Right cardiac atrium (tissue), 5 donors: Measurements from ENCODE around the gene KRTAP10-11. TPM values are rescaled to one million over a fixed set of nuclear protein-coding genes. Genes with fewer than 3 reads are reported as not detected.
"Not testable (repeated sequence)": the region's sequence is repeated elsewhere in the genome, so short reads cannot be mapped to it uniquely, and the experiment has no call there.

Experiments used
- ATAC-seq, 2 donors: fragments of 200-7000 bp; cut with Tn5 transposase; one replicate each; pipeline versions ENCODE4 v1.8.0 to v1.9.1; 2020; ENCODE audit warnings: moderate library complexity in 2 of 2, mild to moderate bottlenecking in 1 of 2
- DNase-seq, 3 donors: peaks; one replicate each; pipeline ENCODE4 v3.0.0-alpha.2; 2020
- H3K27ac ChIP-seq: one replicate; pipeline ENCODE4 v1.5.1; 2013; ENCODE audit warnings: mild to moderate bottlenecking, low read length, control low read depth, moderate library complexity
- H3K27me3 ChIP-seq: one replicate; pipeline ENCODE4 v1.6.1; 2013; ENCODE audit not compliant: control insufficient read depth, insufficient read depth
- H3K4me1 ChIP-seq: one replicate; pipeline ENCODE4 v1.6.1; 2013; ENCODE audit warnings: low read length; ENCODE audit not compliant: control insufficient read depth, insufficient read depth
- H3K4me3 ChIP-seq: one replicate; pipeline ENCODE4 v1.5.1; 2013; ENCODE audit warnings: low read length, control low read depth
- H3K9me3 ChIP-seq: one replicate; pipeline ENCODE4 v1.6.1; 2013; ENCODE audit warnings: low read length; ENCODE audit not compliant: control insufficient read depth
- WGBS: extraction: QIAGEN DNeasy Blood & Tissue Kit; methylation state at CpG from one replicate; pipeline ENCODE4 v1.1.7; 2013; 5-methylcytosine and 5-hydroxymethylcytosine counted together
- intact Hi-C, 4 donors: fragments of 100-400 bp; cut with DNase I; formaldehyde crosslinking; loops; one replicate each; pipeline versions ENCODE4 v1.11.0 to v1.14.0; 2022 to 2023
- long read RNA-seq, 4 donors: library from polyadenylated mRNA; unstranded; transcript quantifications; one replicate each; pipeline ENCODE4 v2.0.0, GENCODE V29; 2020 to 2021
- polyA plus RNA-seq: library from polyadenylated mRNA; stranded (reverse); fragments of 200-250 nt; gene quantifications from one replicate; pipeline ENCODE4 v1.2.3, GENCODE V29; 2013
- total RNA-seq, 4 donors: library from RNA; stranded (reverse); fragmentation: NEBNext Ultra II Directional; extraction: Animal tissue kit (Norgen Biotek cat#: 25700); gene quantifications; one replicate each; pipeline ENCODE4 v1.2.1, GENCODE V29; 2021
- donor health status: healthy with polysubstance abuse.
- donor health status: DM: no; HTN: yes; CAD: no.
- donor health status: DM: no; HTN: no; CAD: no.
- donor health status: DM: no; HTN: yes; CAD: no; lungs with severe emphysema.
- donor health status: DM: yes; HTN: yes; CAD: no.

The KRTAP10-11 gene
- total RNA-seq (not detected), polyA plus RNA-seq (not detected)
- long read RNA-seq, donor 1: 0 reads
- long read RNA-seq, donor 2: 0 reads
- long read RNA-seq, donor 3: 0 reads
- long read RNA-seq, donor 4: 0 reads

DNA sequence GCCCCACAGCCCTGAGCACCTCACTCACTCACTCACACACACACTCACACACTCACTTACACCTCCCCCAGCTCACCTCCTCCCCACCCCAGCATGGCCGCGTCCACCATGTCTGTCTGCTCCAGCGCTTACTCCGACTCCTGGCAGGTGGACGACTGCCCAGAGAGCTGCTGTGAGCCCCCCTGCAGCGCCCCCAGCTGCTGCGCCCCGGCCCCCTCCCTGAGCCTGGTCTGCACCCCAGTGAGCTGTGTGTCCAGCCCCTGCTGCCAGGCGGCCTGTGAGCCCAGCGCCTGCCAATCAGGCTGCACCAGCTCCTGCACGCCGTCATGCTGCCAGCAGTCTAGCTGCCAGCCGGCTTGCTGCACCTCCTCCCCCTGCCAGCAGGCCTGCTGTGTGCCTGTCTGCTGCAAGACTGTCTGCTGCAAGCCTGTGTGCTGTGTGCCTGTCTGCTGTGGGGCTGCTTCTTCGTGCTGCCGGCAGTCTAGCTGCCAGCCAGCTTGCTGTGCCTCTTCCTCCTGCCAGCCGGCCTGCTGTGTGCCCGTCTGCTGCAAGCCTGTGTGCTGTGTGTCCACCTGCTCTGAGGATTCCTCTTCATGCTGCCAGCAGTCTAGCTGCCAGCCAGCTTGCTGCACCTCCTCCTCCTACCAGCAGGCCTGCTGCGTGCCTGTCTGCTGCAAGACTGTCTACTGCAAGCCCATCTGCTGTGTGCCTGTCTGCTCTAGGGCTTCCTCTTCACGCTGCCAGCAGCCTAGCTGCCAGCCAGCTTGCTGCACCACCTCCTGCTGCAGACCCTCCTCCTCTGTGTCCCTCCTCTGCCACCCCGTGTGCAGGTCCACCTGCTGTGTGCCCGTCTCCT is at the start of gene KRTAP10-11:
Gene KRTAP10-11, plus strand, starts transcription at position 49 of the 856 bp plus-strand sequence. Its CDS starts 45 bp downstream, at position 94.
- H3K4me1 ChIP-seq, ATAC-seq, H3K27me3 ChIP-seq, H3K27ac ChIP-seq, DNase-seq, H3K9me3 ChIP-seq, H3K4me3 ChIP-seq, intact Hi-C loops: not testable (repeated sequence)
- 74% methylated on average over 21 of the region's 21 CpGs for WGBS

DNA sequence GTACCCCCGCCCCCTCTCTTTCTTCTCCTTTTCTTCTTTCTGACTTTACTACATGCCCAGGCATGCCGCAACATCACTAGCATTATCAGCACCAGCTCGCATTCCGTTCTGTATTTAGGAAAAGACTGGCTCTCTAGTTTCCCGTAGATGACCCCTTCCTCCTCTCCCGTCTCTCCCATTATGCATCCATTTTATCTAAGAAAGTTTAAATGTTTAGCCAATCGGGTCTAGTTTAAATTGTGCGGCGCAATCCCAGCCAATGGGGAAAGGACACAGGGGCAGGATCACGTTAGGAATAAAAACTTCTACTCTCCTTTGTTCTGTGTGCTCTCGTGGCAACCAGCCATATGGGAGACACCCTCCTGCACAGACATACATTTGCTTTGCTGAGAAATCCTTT is 48.2 kb upstream of the KRTAP10-11 start:
- Histone ChIP-seq H3K27me3 (no peaks in the 10 kb centered on the region), H3K9me3 (no peaks in the 10 kb centered on the region), H3K4me3 (no peak overlapping the region), H3K27ac (no peak overlapping the region), H3K4me1 (no peaks in the 10 kb centered on the region)
- intact Hi-C loops: no loop called here
- 62% methylated on average over 11 of the region's 11 CpGs for WGBS
- no peak for DNase-seq
- ATAC-seq: no peak

GRCh38 chr21:44599264-44600029 is 46.8 kb upstream of the KRTAP10-11 start:
- Histone ChIP-seq H3K4me1 (no peaks in the 10 kb centered on the region), H3K4me3 (no peak overlapping the region), H3K9me3 (no peaks in the 10 kb centered on the region), H3K27ac (no peak overlapping the region), H3K27me3 (no peaks in the 10 kb centered on the region)
- intact Hi-C loops: no loop called here
- ATAC-seq: no peak
- DNase-seq: no peak
- WGBS: 83% methylated on average over 8 of the region's 8 CpGs

DNA sequence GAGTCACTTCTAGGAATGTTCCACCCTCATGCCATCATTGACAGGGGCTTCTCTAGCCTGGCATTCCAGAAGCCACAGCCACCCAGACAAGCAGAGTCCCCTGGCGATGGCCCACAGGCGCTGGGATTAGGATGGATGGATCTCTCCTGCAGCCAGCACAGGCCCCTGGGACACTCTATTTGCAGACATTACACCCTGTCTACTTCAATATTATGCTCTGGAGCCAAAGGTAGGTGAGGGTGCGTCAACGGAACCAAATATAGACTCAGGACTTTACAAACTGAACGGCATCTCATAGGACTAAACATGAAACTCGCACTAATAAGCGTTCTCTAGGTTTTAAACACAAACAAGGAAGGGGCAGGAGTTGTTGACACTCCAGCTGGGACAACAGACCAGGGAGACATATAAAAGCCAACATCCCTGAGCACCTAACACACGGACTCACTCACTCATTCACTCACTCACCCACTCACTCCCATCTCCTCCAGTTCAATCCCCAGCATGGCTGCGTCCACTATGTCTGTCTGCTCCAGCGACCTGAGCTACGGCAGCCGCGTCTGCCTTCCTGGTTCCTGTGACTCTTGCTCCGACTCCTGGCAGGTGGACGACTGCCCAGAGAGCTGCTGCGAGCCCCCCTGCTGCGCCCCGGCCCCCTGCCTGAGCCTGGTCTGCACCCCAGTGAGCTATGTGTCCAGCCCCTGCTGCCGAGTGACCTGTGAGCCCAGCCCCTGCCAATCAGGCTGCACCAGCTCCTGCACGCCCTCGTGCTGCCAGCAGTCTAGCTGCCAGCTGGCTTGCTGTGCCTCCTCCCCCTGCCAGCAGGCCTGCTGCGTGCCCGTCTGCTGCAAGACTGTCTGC is 45.9 kb upstream of the KRTAP10-11 start, which contains the start of gene KRTAP10-7:
Gene KRTAP10-7, plus strand, starts transcription at position 480 of the 861 bp plus-strand sequence. Its CDS starts 25 bp downstream, at position 505.
- H3K27me3 ChIP-seq, H3K4me3 ChIP-seq, H3K4me1 ChIP-seq, ATAC-seq, H3K27ac ChIP-seq, intact Hi-C loops, DNase-seq, H3K9me3 ChIP-seq: not testable (repeated sequence)
- 69% methylated on average over 23 of the region's 23 CpGs for WGBS

DNA sequence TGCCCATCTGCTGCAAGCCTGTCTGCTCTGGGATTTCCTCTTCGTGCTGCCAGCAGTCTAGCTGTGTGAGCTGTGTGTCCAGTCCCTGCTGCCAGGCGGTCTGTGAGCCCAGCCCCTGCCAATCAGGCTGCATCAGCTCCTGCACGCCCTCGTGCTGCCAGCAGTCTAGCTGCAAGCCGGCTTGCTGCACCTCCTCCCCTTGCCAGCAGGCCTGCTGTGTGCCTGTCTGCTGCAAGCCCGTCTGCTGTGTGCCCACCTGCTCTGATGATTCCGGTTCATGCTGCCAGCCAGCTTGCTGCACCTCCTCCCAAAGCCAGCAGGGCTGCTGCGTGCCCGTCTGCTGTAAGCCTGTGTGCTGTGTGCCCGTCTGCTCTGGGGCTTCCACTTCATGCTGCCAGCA is 45.1 kb upstream of the KRTAP10-11 start:
- H3K4me3 ChIP-seq, H3K9me3 ChIP-seq, H3K27me3 ChIP-seq, H3K4me1 ChIP-seq, H3K27ac ChIP-seq, ATAC-seq, intact Hi-C loops: not testable (repeated sequence)
- WGBS: 66% methylated on average over 10 of the region's 10 CpGs
- DNase-seq: peak in 1 of 3 donors; percentile 18

- DNase-seq (peak in 1 of 3 donors; percentile 31), ATAC-seq (no peak)
- 76% methylated on average over 23 of the region's 23 CpGs for WGBS
- intact Hi-C loops: no loop called here
- Histone ChIP-seq H3K27me3 (no peaks in the 10 kb centered on the region), H3K4me3 (no peak overlapping the region), H3K9me3 (no peaks in the 10 kb centered on the region), H3K27ac (no peak overlapping the region), H3K4me1 (no peaks in the 10 kb centered on the region)
Observed at GRCh38 chr21:44601596-44602462, 44.4 kb upstream of the KRTAP10-11 start.

DNA sequence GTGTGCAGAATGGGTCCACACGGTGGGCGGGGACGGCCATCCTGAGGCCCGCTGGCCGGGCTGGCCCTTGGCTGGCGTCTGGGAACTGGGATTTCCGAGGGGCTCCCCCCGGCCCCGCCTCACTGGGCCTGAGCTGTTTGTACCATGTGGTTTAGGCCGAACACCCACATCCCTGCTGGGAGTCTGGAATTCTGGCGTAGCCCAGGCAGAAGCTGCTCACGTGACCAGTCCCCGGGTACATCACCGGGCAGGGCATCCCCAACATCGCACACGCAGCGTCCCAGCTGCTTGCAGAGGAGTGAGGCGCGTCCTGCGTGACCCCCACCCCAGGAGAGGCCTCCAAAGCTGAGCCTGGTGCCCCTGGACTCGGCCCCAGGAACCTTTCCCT is 43.8 kb upstream of the KRTAP10-11 start:
- 79% methylated on average over 20 of the region's 21 CpGs for WGBS
- intact Hi-C loops: no loop called here
- Histone ChIP-seq H3K9me3 (no peaks in the 10 kb centered on the region), H3K27me3 (no peaks in the 10 kb centered on the region), H3K27ac (no peak overlapping the region), H3K4me1 (no peaks in the 10 kb centered on the region), H3K4me3 (no peak overlapping the region)
- no peak for DNase-seq
- ATAC-seq: no peak

DNA sequence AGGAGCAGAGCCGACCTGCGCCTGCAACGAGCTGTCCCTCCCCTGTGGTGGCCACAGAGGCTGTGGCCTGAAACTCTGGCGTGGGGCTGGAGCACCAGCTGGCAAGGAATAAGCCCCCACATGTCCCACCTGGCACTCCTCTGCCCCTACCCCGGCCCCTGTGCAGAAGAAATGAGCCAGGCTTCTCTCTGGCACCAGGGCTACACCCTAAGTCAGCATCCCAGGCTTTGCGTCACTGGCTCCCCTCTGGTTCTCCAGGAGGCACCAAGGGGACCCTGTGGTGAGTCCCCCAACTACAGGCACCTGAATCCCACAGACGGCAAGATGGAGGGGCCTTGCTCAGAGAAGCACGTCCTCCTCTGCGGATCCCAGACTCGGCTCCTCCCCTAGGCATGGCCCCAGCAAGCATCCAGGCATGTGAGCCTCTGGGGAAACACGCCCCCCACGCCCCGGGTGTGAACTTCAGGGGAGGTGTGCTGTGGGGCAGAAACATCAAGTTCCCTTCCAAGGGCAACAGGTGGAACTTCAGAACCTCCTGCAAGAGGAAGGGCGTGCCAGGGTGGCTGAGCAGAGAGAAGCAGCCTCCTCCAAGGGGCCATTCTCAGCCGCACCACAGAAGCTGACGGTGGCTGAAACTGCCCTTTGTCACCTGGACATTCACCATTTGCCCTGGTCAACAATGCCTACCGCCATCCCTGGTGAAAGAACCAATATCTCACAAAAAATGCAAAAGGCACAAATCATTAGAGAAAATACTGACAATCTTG is 42.9 kb upstream of the KRTAP10-11 start:
- peak in 1 of 2 donors; percentile 22 for ATAC-seq
- 56% methylated on average over 17 of the region's 17 CpGs for WGBS
- H3K27me3 ChIP-seq: no peaks in the 10 kb centered on the region

DNA sequence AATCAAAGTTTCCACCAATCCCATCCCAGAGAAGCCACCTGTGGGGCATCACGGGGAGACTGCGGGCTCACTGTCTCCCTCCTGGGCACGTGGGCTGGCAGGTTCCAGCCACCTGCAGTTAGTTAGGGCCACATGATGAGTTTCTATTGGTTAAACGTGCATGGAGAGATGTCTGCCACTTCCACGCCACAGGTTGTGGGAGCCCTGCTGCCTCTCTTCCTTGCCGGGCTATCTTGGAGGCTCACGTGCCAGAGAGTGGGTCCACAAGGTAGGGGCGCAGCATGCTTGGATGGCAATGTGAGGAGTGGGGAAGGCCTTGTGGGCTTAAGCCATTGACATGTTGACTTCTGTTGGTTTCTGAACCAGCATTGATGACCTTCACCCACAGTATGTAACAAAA is 42.3 kb upstream of the KRTAP10-11 start:
- H3K9me3 ChIP-seq: no peaks in the 10 kb centered on the region
- H3K27me3 ChIP-seq: no peaks in the 10 kb centered on the region
- DNase-seq (no peak), ATAC-seq (no peak)
- H3K4me1 ChIP-seq: no peaks in the 10 kb centered on the region
- no peak overlapping the region for H3K27ac ChIP-seq
- intact Hi-C loops: no loop called here
- no peak overlapping the region for H3K4me3 ChIP-seq
- 83% methylated on average over 8 of the region's 8 CpGs for WGBS

More for the DNA sequence above, 42.9 kb upstream of the KRTAP10-11 start:
- Histone ChIP-seq H3K4me1 (no peaks in the 10 kb centered on the region), H3K4me3 (no peak overlapping the region), H3K27ac (no peak overlapping the region), H3K9me3 (no peaks in the 10 kb centered on the region)
- intact Hi-C loops: no loop called here
- DNase-seq: peak in 1 of 3 donors; percentile 37
